Stimulated activated CD4-positive, alpha-beta T cell treated with anti-CD3 and anti-CD28 coated beads, Interleukin-1b, Interleukin-23, amount 100 ng/mL, for 24 hours (primary cell): Measurements from ENCODE around the gene TSKU.
A peak's percentile ranks its signal among the peaks of the same experiment; 100 is the strongest.
"Not testable (repeated sequence)": the region's sequence is repeated elsewhere in the genome, so short reads cannot be mapped to it uniquely, and the experiment has no call there.

Experiments
- DNase-seq, 4 experiments: peaks; one replicate each; pipeline ENCODE4 v3.0.0-alpha.2; 2020; ENCODE audit warnings: low read depth in 4 of 4, low spot score in 1 of 4

TSKU gene

DNA sequence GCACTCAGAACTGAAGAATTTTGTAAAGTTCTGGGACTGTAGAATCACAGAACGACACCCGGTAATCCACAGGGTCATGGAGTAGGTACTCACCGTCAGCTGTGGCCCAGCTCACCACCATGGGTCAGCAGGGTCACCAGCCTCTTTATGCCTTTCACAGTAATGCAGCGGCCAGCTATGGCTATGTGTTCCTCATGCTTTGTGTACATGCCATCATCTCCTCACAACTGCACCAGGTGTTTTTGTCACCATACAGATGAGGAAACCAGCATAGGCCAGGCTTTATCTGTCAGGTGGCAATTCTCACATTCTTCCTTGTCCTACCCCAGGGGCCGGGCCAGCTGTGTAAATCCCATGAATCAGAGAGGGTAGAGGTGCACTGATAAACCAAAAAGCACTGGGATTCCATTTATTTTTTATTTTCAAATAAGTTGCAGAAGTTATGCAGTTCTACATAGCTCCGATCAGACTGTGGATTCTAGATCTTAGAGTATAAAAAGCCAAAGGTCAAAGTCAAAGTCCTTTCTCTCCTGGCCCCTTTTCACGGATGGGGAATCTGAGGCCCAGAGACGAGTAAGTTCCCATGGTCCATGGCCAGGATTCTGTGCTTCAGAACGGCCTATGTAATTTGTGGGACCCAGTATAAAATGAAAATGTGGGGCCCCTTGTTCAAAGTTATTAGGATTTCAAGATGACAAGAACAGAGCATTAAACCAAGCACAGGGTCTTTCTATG, 17.5 kb downstream of the TSKU start:
- no peak for DNase-seq

DNA sequence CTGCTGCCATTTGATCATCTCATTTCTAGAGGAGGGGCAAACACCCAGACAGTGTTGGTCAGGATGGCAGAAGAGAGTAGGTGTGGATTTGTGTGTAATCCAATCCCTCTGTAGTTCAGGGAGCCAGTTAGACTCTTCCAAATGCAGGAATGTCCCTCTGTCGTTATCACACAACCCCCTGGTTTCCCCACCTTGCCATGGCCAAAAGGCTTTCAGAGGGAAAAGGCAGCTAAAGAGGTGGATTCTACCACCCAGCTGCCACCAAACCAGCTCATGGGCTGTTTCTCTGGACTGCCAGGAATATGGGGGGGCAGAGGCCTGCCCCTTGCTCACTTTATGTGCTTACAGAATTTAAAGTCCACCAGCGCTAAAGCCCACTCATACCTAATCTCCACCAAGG, 18.1 kb downstream of the TSKU start:
- no peak for DNase-seq

DNA sequence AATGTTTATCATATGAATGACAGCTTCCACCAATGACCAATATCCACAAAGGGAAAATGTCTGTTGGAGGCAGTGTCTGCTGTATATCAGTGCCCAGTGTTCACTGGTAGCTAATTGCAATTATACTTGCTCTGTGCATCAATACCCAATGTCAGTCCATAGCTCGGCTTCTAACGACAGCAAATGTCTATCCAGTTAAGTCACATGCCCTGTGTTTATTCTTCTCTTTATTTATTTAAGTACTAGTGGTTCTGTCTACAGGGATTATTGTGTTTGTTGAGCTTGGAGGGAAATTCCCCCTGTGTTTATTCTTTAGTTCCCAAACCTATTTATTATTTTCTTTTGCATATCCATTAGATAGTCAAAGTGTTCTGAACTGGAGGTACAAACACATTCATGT, 18.6 kb downstream of the TSKU start:
- no peak for DNase-seq

DNA sequence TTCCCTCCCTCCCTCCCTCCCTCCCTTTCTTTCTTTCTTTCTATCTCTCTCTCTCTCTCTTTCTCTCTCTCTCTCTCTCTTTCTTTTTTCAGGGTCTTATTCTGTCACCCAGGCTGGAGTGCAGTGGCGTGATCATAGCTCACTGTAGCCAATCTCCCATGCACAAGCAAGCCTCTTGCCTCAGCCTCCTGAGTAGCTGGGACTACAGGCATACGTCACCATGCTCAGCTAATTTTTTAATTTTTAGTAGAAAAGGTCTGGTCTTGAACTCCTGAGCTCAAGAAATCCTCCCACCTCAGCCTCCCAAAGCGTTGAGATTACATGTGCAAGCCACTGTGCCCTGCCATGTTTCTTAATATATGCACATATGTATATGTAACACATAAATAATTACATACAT, 19.0 kb downstream of the TSKU start:
- DNase-seq, result no peak

DNA sequence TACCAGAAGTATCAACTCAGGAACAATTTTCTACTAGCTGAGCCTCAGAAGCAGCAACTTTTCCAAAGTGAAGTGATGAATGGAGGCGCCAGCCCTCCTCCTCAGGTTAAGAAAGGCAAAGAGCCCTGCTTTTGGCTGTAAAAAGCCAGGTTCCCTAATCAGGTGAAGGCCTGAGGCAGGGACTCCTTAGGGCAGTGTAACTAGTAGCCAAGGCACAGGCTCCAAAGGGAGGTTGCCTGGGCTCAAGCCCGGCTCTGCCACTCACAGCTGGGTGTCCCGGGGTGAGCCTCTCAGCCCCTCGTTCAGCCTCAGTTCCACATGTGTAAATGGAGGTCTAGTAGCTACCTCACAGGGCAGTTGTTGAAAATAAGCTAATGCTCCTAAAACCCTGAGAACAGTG, 19.5 kb downstream of the TSKU start:
- DNase-seq, result no peak

DNA sequence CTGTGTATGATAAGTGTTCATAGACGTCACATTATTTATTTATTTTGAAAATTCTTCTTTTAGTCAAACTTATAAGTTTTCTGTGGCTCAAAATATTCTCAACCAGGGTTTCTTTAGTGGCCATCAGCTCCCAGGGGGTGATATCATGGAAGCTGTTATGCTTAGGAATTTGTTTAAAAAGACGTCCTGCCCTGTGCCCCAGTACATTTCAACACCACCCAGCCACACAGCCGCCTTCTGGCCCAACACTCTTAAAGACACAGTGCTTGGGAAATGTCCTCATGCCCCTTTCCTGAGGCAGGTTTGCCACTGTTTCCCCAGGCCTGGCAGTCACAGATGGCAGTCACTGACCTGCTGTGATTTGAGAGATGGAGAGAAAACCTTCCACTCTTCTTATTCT, 19.9 kb downstream of the TSKU start:
- DNase-seq, result no peak

DNA sequence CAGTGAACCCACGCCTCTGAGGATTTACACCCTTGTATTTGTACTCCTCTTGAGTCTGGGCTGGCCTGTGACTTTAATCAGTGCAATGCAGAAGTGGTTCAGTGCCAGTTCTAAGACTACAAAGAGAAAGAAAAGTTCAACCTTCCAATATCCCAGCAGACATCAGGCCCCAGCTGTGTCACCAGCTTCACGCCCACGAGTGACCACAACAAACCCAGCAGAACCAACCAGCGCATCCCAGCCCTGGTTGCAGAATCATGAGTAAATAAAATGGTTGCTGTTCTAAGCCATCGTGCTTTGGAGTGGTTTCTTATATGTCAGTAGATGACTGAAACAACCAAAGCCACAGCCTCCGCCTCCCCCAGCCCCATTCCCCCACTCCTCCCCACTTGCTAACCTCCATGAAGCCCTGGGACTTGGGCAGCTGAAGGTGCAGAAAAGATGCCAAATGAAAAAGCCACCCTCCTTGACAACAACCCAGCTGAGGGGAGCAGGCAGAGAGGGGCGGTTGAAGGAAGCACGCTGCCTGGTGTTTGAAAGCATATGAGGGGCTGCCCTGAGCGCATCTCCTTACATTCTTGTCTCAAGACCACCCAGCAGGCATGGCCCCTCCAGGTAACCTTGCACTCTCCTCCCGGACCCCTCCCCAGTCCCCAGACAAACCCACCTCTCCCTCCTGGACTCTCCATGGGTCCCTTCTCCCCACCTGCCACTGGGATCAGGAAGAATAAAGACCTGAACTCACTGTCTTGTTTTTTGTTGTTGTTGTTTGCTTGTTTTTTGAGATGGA, 20.9 kb downstream of the TSKU start:
- peak in 2 of 4 experiments; percentile 35 to 62 for DNase-seq

DNA sequence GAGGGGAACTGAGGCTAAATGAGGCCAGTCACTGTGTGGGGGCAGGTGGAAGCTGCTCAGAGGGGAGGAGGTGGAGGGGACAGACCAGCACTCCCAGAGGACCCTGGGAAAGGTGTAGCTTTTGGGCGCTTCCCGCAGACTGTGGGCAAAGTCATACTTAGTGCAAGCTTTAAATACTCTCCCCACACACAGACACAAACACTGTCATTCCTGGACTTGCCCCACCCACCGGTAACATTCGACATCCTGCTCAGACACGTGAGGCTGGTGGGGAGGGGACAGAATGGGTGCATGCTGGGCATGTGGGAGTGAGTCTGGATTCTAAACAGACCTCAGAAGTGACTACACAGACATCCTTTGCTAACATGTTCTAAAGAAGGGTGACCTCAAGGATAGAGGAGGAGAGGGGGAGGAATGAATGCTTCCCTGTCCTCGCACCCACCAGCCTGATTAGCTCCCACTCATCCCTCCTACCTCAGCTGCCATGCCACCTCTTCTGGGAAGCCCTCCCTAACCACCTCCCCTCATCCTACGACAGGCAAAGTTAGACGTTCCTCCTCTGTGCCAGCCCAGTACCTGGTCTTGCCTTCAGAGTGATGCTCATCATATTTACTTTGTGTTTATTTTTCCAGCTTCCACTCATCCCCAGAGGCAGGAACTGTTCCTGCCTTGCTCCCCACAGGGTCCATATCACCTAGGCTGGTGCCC, 22.2 kb downstream of the TSKU start:
- no peak for DNase-seq

GRCh38 chr11:76806131-76806530, 23.0 kb downstream of the TSKU start:
- no peak for DNase-seq

DNA sequence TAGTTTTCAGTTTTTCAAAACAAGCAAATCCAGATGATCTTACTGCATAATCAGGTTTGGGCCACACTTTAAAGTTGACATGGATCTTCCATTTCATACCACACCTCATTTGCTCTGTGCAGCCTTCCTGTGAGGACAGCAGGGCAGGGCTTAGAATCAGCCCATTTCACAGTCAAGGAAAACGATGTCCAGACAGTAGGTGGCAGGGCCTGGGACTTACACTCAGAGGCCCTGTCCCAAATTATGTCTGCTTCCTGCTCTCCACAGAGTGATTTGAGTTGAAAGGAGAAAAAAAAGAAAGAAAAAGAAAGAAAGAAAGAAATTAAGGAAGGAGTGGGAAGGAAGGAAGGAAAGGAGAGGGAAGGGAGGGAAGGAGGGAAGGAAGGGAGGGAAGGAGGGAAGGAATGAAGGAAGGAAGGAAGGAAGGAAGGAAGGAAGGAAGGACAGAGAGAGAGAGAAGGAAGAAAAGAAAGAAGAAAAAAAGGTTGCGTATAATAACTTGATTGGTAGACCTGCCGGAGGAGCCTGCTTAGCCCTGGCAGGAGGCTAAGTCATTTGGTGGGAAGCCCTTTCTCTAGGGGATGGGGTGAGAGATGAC, 23.6 kb downstream of the TSKU start:
- DNase-seq, result no peak

- peak; percentile 56 to 68 (median 63) for DNase-seq
Observed at GRCh38 chr11:76807206-76807875, 24.2 kb downstream of the TSKU start.

DNA sequence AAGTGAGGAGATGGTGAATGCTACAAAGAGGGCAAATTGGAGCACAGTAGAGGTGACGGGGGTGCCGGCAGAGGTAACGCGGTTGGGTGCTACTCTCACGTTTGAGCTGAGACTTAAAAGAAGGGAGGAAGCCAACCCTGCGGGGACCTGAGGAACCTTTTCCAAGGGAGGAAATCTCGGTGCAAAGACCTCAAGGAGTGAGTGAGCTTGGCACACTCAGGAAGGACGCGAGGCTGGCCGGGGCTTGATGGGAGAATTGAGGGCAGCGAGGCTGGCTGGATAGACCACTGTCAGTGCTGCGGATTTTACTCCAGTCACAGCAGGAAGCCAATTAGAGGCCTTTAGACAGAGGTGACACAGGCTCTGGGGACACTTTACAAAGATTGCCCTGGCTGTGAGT, 25.0 kb downstream of the TSKU start:
- DNase-seq, result no peak

- no peak for DNase-seq
Observed at GRCh38 chr11:76808996-76809395, 25.8 kb downstream of the TSKU start.

DNA sequence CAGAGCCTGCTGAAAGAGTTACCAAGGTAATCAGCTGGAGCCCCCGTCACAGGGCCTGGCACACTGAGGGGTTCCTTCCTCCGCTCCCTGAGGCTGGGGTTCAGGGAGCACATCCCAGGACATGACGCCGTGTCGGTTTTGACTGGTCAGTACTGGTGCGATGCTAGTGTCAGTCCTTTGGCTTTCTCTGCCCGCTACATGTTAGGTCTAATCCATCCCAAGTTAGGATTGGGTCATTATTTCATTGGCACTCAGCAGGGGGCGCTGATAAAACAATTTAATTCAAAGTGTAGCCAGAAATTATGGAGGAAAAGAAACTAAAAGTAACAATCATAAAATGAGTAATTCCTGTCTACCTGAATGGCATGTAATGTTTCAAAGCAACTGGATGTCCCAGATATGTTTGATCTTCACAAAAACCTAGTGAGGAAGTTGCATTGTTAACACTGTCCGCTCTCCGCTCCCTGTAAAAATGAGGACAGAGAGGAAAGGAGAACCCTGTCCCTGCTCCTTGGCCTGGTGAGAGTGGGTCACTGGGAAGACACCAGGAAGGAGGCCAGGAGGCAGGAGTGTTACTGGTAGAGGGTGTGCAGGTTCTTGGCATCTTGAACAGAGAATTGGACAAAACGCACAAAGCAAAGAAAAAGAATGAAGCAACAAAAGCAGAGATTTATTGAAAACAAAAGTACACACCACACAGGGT, 27.1 kb downstream of the TSKU start:
- peak in 1 of 4 experiments; percentile 17 for DNase-seq

DNA sequence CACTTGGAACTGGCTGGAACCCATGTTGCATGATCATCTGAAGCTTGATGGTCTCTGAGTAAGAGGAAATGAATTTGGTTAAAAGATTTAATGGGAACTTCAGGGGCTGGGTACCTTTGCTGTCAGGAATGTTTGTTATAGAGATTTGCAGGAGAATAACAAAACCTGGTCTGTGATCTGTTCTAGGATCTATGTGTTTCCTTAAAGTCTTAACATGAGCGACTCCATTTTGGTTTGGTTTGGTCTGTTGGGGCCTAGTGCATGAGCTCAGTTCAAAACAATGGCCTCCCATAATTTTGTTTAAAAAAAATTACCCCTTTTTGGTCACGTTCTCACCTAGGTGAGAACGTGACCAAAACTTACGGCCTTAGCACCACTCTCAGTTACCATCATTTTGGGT, 28.1 kb downstream of the TSKU start:
- no peak for DNase-seq

DNA sequence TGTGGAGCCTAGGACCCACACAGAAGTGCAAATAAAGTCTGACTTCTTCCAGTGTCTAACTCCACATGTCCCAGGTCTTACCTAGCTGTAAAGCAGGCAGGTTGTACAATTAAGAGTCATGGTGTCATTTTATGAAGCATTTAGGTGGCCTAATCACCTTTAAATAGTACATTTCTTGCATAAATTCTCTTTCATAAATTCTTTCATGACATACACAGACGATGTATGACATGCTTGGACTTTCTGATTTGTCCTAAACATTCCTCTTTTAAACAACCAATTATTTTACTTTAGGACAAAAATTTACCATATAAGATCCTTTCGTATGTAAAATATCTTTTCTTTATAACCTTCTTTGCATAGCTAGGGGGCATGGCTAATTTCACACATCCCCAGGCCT, 31.3 kb downstream of the TSKU start:
- DNase-seq, result no peak

DNA sequence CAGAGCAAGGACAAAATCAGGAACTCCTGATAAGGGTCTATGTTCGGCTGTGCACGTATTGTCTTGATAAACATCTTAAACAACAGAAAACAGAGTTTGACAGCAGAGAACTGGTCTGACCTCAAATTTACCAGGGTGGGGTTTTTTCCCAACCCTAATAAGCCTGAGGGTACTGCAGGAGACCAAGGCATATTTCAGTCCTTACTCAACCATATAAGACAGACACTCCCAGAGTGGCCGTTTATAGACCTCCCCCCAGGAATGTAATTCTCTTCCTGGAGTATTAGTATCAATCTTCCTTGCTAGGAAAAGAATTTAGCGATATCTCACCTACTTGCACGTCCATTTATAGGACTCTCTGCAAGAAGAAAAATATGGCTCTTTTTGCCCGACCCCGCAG, 32.5 kb downstream of the TSKU start:
- DNase-seq, result not testable (repeated sequence)

GRCh38 chr11:76820184-76820566, 37.0 kb downstream of the TSKU start:
- DNase-seq, result no peak

- not testable (repeated sequence) for DNase-seq
Observed at GRCh38 chr11:76821396-76821795, 38.2 kb downstream of the TSKU start.

GRCh38 chr11:76822406-76822805, 39.2 kb downstream of the TSKU start:
- DNase-seq, result no peak
